ENCODE data around the gene PRF1.
"Not testable (repeated sequence)": the region's sequence is repeated elsewhere in the genome, so short reads cannot be mapped to it uniquely, and the experiment has no call there.

DNA sequence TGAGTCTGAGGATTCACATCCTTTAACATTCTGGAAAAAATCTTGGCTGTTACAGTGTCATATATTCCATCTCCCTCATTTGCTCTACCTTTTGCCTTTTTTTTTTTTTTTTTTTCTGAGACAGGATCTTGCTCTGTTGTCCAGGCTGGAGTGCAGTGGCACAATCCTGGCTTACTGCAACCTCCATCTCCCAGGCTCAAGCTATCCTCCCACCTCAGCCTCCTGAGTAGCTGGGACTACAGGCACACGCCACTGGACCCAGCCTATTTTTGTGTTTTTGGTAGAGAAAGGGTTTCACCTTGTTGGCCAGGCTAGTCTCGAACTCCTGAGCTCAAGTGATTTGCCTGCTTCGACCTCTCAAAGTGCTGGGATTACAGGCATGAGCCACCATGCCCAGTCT, 11.8 kb upstream of the PRF1 start:
- TF ChIP-seq, protein P1, sequence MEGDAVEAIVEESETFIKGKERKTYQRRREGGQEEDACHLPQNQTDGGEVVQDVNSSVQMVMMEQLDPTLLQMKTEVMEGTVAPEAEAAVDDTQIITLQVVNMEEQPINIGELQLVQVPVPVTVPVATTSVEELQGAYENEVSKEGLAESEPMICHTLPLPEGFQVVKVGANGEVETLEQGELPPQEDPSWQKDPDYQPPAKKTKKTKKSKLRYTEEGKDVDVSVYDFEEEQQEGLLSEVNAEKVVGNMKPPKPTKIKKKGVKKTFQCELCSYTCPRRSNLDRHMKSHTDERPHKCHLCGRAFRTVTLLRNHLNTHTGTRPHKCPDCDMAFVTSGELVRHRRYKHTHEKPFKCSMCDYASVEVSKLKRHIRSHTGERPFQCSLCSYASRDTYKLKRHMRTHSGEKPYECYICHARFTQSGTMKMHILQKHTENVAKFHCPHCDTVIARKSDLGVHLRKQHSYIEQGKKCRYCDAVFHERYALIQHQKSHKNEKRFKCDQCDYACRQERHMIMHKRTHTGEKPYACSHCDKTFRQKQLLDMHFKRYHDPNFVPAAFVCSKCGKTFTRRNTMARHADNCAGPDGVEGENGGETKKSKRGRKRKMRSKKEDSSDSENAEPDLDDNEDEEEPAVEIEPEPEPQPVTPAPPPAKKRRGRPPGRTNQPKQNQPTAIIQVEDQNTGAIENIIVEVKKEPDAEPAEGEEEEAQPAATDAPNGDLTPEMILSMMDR (conservative IDR thresholded peaks at IDR 0.05) = not testable (repeated sequence)
- not testable (repeated sequence) for TF ChIP-seq ZFX (IDR thresholded peaks at IDR 0.05)

Data from C4-2B (cell line).